ENCODE results near the gene KLRG1.

Gene KLRG1

GRCh38 chr12:8956772-8957171 lies 32.6 kb upstream of the KLRG1 start:
- no peaks in the 10 kb centered on the region for H3F3A ChIP-seq (ENCODE audit: insufficient read depth)
- H3K4me2 ChIP-seq (ENCODE audit: low read depth, low read length, poor library complexity, severe bottlenecking): no peak overlapping the region
- H3K9ac ChIP-seq (ENCODE audit: low read length): no peak overlapping the region
- no peaks in the 10 kb centered on the region for H3K9me2 ChIP-seq (replicated peaks; ENCODE audit: insufficient read depth, low read length)
- H3K27me3 ChIP-seq (ENCODE audit: low read length): no peaks in the 10 kb centered on the region
- H4K20me1 ChIP-seq (ENCODE audit: low read depth, low read length): no peaks in the 10 kb centered on the region
- H3K79me2 ChIP-seq (ENCODE audit: insufficient read depth, low read length): no peaks in the 10 kb centered on the region
- H3K36me3 ChIP-seq (ENCODE audit: low read length): peaks cover 7% of the 10 kb centered on the region; the same call in 1 of the 2 replicates
- no peak overlapping the region for H3K27ac ChIP-seq (ENCODE audit: low read depth, low read length)
- no peak overlapping the region for H2AFZ ChIP-seq (ENCODE audit: low read depth, low read length, severe bottlenecking)
- no peak overlapping the region for H3K4me3 ChIP-seq (ENCODE audit: insufficient read depth, low read length, poor library complexity, severe bottlenecking)
- no peak for TF ChIP-seq CTCF (IDR thresholded peaks at IDR 0.05; ENCODE audit: insufficient read depth, low read length, poor library complexity, severe bottlenecking)
- no peak for TF ChIP-seq EZH2phosphoT487 (conservative IDR thresholded peaks at IDR 0.05; ENCODE audit: low read length)
- H3K9me3 ChIP-seq (ENCODE audit: insufficient read depth, low read length): 0 out of 2 replicates have a peak, but pooled peaks cover 6% of the 10 kb centered on the region

GRCh38 chr12:8957561-8957960 lies 31.8 kb upstream of the KLRG1 start:
- Histone ChIP-seq H3K27ac (ENCODE audit: low read depth, low read length) (no peak overlapping the region), H3K36me3 (ENCODE audit: low read length) (peaks cover 5% of the 10 kb centered on the region; the same call in 1 of the 2 replicates), H3K9me2 (replicated peaks; ENCODE audit: insufficient read depth, low read length) (no peaks in the 10 kb centered on the region), H3K4me3 (ENCODE audit: insufficient read depth, low read length, poor library complexity, severe bottlenecking) (no peak overlapping the region), H4K20me1 (ENCODE audit: low read depth, low read length) (no peaks in the 10 kb centered on the region), H3F3A (ENCODE audit: insufficient read depth) (no peaks in the 10 kb centered on the region), H3K9me3 (ENCODE audit: insufficient read depth, low read length) (0 out of 2 replicates have a peak, but pooled peaks cover 6% of the 10 kb centered on the region), H3K79me2 (ENCODE audit: insufficient read depth, low read length) (no peaks in the 10 kb centered on the region), H3K4me2 (ENCODE audit: low read depth, low read length, poor library complexity, severe bottlenecking) (no peak overlapping the region), H3K27me3 (ENCODE audit: low read length) (no peaks in the 10 kb centered on the region), H2AFZ (ENCODE audit: low read depth, low read length, severe bottlenecking) (no peak overlapping the region), H3K9ac (ENCODE audit: low read length) (no peak overlapping the region)
- TF ChIP-seq EZH2phosphoT487 (conservative IDR thresholded peaks at IDR 0.05; ENCODE audit: low read length): no peak
- TF ChIP-seq CTCF (IDR thresholded peaks at IDR 0.05; ENCODE audit: insufficient read depth, low read length, poor library complexity, severe bottlenecking): no peak

- Histone ChIP-seq H3K79me2 (ENCODE audit: insufficient read depth, low read length) (no peaks in the 10 kb centered on the region), H3K4me3 (ENCODE audit: insufficient read depth, low read length, poor library complexity, severe bottlenecking) (no peak overlapping the region), H3K36me3 (ENCODE audit: low read length) (peaks cover 4% of the 10 kb centered on the region; the same call in 1 of the 2 replicates), H3K9ac (ENCODE audit: low read length) (no peak overlapping the region), H2AFZ (ENCODE audit: low read depth, low read length, severe bottlenecking) (no peak overlapping the region), H3K4me2 (ENCODE audit: low read depth, low read length, poor library complexity, severe bottlenecking) (no peak overlapping the region), H3K9me2 (replicated peaks; ENCODE audit: insufficient read depth, low read length) (no peaks in the 10 kb centered on the region), H4K20me1 (ENCODE audit: low read depth, low read length) (no peaks in the 10 kb centered on the region), H3K27me3 (ENCODE audit: low read length) (no peaks in the 10 kb centered on the region), H3K9me3 (ENCODE audit: insufficient read depth, low read length) (0 out of 2 replicates have a peak, but pooled peaks cover 1% of the 10 kb centered on the region), H3F3A (ENCODE audit: insufficient read depth) (no peaks in the 10 kb centered on the region), H3K27ac (ENCODE audit: low read depth, low read length) (no peak overlapping the region)
- TF ChIP-seq EZH2phosphoT487 (conservative IDR thresholded peaks at IDR 0.05; ENCODE audit: low read length) (no peak), CTCF (IDR thresholded peaks at IDR 0.05; ENCODE audit: insufficient read depth, low read length, poor library complexity, severe bottlenecking) (no peak)
Measured at GRCh38 chr12:8958066-8958465, 31.3 kb upstream of the KLRG1 start.
